Panc1 (cell line): ENCODE data around the gene LYZL2. TPM values are rescaled to one million over a fixed set of nuclear protein-coding genes. Genes with fewer than 3 reads are reported as not detected.

Source experiments
- ATAC-seq: fragments of 200-7000 bp; cut with Tn5 transposase; 2 replicates; pipeline ENCODE4 v1.9.1; 2020; ENCODE audit warnings: mild to moderate bottlenecking, moderate library complexity
- BruUV-seq: library from RNA; stranded (reverse); fragments of 400-500 nt; replicated peaks from 2 replicates; lab custom pipeline; 2021; lab: Mats Ljungman, UMichigan
- CTCF ChIA-PET: fragments of 300-600 bp; sonication (Branson Sonifier 250); formaldehyde crosslinking; loops from one replicate; lab custom pipeline; 2022; ENCODE audit warnings: antibody characterized with exemption; lab: Charles Lee
- POLR2A ChIA-PET: fragments of 300-600 bp; sonication (Branson Sonifier 250); formaldehyde crosslinking; loops from one replicate; lab custom pipeline; 2022; ENCODE audit warnings: antibody characterized with exemption; lab: Charles Lee
- DNase-seq: peaks from one replicate; pipeline ENCODE4 v3.0.0-alpha.2; 2010; ENCODE audit warnings: low read depth, low spot score
- H3K27ac ChIP-seq: 2 replicates; pipeline ENCODE4 v1.5.1; 2011; ENCODE audit warnings: mild to moderate bottlenecking, low read length, inconsistent platforms
- H3K27me3 ChIP-seq: fragments of 200-500 bp; sonication (Bioruptor generic); 2 replicates; pipeline ENCODE4 v1.6.0; 2014; ENCODE audit warnings: low read length, inconsistent platforms; ENCODE audit not compliant: control insufficient read depth, insufficient read depth
- H3K36me3 ChIP-seq: fragments of 200-500 bp; sonication (Bioruptor generic); 2 replicates; pipeline ENCODE4 v1.5.1; 2014; ENCODE audit warnings: inconsistent platforms, mild to moderate bottlenecking, low read length, moderate library complexity; ENCODE audit not compliant: control insufficient read depth, insufficient read depth
- H3K4me1 ChIP-seq: 2 replicates; pipeline ENCODE4 v1.5.1; 2011; ENCODE audit warnings: inconsistent platforms, mild to moderate bottlenecking, low read length, moderate library complexity; ENCODE audit not compliant: control insufficient read depth, insufficient read depth
- H3K4me3 ChIP-seq, 2 experiments: 2 replicates each; pipeline ENCODE4 v1.5.1; 2011 to 2012; ENCODE audit warnings: low read depth in 2 of 2, low read length in 2 of 2, mild to moderate bottlenecking in 2 of 2, inconsistent platforms in 1 of 2, moderate library complexity in 1 of 2
- H3K9me3 ChIP-seq: fragments of 200-500 bp; sonication (Bioruptor generic); 2 replicates; pipeline ENCODE4 v1.5.1; 2014; ENCODE audit warnings: low read depth, mild to moderate bottlenecking, inconsistent platforms, low read length, moderate library complexity; ENCODE audit not compliant: control insufficient read depth, insufficient read depth
- POLR2AphosphoS5 ChIP-seq: IDR thresholded peaks from 2 replicates; pipeline ENCODE4 v1.6.1; 2012; ENCODE audit warnings: mild to moderate bottlenecking, low read depth, low read length, moderate library complexity
- SIN3A ChIP-seq: IDR thresholded peaks from 2 replicates; pipeline ENCODE4 v1.6.1; 2012; ENCODE audit warnings: low read depth, mild to moderate bottlenecking, low read length, moderate library complexity, borderline replicate concordance; ENCODE audit not compliant: insufficient read depth
- TCF7L2 ChIP-seq: IDR thresholded peaks from 2 replicates; pipeline ENCODE4 v1.6.1; 2011; ENCODE audit warnings: mild to moderate bottlenecking, low read depth, low read length, inconsistent platforms
- in situ Hi-C: cut with HindIII; loops from 2 replicates; pipeline ENCODE4 v1.10.0; 2016; ENCODE audit warnings: low sequenced_read_pairs, low pct_unique_long_range_greater_than_20kb
- intact Hi-C: fragments of 100-400 bp; cut with micrococcal nuclease; formaldehyde crosslinking; loops from one replicate; pipeline ENCODE4 v1.10.0; 2022; ENCODE audit not compliant: unreplicated experiment
- total RNA-seq: library from RNA; stranded (reverse); gene quantifications from one replicate; pipeline ENCODE4 v1.2.1, GENCODE V29; 2021; ENCODE audit not compliant: unreplicated experiment
- TF ChIP-seq, protein P1 (sequence below), 2 experiments: IDR thresholded peaks; 2 replicates each; pipeline ENCODE4 v1.6.1; 2011 to 2012; ENCODE audit warnings: low read depth in 2 of 2, control low read depth in 1 of 2, low read length in 1 of 2, mild to moderate bottlenecking in 1 of 2, moderate library complexity in 1 of 2; ENCODE audit not compliant: insufficient read depth in 1 of 2
- TF ChIP-seq, protein P2 (sequence below): fragments of 450-650 bp; IDR thresholded peaks from 2 replicates; pipeline ENCODE4 v1.5.1; 2017; ENCODE audit warnings: mild to moderate bottlenecking

LYZL2 gene
- total RNA-seq, 1 experiment from 2014 or later, result not detected

DNA sequence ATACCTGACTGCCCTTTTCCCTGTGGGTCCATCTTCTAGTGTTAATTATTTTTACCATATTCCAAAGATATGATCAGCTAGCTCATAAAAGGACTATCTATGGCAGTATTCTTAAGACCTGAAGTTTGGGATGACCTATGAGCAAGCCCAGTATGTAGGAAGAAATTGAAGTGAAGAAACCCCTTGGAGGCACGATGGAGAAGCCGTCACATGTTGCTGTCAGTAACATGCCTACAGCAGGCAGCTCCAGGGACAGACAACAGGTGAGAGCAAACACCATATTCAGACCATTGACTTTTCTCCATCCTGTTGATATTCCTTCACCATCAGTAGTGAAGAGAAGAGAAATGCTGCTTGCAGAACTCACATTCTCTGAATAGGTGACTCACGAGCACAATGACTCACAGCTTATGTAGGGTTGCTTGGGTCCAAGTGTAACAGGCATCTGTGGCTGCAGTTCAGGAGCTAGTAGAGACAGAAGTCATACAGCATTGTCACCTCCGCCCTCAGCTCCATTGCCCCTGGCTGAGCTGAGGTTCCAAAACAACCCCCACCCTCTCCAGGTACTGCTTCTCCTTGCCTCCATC lies 8.4 kb upstream of the LYZL2 start:
- ChIA-PET POLR2A (no interaction called here), CTCF (no interaction called here)
- no peaks in the 10 kb centered on the region for H3K9me3 ChIP-seq
- in situ Hi-C loops (no loop called here), intact Hi-C loops (no loop called here)
- ATAC-seq (peak; percentile 91), DNase-seq (peak; percentile 59)
- H3K4me1 ChIP-seq, result no peaks in the 10 kb centered on the region
- no peak for TF ChIP-seq TCF7L2
- TF ChIP-seq POLR2AphosphoS5, result no peak
- TF ChIP-seq, protein P1, sequence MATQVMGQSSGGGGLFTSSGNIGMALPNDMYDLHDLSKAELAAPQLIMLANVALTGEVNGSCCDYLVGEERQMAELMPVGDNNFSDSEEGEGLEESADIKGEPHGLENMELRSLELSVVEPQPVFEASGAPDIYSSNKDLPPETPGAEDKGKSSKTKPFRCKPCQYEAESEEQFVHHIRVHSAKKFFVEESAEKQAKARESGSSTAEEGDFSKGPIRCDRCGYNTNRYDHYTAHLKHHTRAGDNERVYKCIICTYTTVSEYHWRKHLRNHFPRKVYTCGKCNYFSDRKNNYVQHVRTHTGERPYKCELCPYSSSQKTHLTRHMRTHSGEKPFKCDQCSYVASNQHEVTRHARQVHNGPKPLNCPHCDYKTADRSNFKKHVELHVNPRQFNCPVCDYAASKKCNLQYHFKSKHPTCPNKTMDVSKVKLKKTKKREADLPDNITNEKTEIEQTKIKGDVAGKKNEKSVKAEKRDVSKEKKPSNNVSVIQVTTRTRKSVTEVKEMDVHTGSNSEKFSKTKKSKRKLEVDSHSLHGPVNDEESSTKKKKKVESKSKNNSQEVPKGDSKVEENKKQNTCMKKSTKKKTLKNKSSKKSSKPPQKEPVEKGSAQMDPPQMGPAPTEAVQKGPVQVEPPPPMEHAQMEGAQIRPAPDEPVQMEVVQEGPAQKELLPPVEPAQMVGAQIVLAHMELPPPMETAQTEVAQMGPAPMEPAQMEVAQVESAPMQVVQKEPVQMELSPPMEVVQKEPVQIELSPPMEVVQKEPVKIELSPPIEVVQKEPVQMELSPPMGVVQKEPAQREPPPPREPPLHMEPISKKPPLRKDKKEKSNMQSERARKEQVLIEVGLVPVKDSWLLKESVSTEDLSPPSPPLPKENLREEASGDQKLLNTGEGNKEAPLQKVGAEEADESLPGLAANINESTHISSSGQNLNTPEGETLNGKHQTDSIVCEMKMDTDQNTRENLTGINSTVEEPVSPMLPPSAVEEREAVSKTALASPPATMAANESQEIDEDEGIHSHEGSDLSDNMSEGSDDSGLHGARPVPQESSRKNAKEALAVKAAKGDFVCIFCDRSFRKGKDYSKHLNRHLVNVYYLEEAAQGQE (IDR thresholded peaks at IDR 0.05; ENCODE audit: insufficient read depth in 1 of 2, low read depth in 2 of 2, low read length in 1 of 2), result no peak
- no peak for TF ChIP-seq SIN3A
- TF ChIP-seq, protein P2, sequence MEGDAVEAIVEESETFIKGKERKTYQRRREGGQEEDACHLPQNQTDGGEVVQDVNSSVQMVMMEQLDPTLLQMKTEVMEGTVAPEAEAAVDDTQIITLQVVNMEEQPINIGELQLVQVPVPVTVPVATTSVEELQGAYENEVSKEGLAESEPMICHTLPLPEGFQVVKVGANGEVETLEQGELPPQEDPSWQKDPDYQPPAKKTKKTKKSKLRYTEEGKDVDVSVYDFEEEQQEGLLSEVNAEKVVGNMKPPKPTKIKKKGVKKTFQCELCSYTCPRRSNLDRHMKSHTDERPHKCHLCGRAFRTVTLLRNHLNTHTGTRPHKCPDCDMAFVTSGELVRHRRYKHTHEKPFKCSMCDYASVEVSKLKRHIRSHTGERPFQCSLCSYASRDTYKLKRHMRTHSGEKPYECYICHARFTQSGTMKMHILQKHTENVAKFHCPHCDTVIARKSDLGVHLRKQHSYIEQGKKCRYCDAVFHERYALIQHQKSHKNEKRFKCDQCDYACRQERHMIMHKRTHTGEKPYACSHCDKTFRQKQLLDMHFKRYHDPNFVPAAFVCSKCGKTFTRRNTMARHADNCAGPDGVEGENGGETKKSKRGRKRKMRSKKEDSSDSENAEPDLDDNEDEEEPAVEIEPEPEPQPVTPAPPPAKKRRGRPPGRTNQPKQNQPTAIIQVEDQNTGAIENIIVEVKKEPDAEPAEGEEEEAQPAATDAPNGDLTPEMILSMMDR, result no peak
- no peak overlapping the region for H3K4me3 ChIP-seq
- H3K27me3 ChIP-seq, result no peaks in the 10 kb centered on the region
- BruUV-seq, result no TSS peak
- no peak overlapping the region for H3K27ac ChIP-seq
- no peaks in the 10 kb centered on the region for H3K36me3 ChIP-seq

DNA sequence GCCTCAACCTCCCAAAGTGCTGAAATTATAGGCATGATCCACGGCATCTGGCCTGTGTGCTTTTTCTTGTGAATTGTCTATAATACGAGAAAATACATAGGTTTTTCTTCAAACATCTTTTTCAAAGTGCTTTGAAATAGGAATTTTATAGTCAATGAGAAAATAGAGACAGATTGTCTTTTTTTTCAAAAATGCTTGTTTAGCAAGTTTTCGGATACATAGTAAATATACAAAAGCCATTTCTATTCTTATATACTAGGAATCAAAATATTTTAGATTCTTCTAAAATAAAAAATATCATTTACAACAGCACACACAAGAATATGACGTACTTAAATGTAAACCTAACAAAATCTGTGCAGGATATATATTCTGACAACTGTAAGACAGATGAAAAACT lies 1.6 kb upstream of the LYZL2 start:
- H3K9me3 ChIP-seq, result no peaks in the 10 kb centered on the region
- no peak for TF ChIP-seq SIN3A
- no peak for TF ChIP-seq TCF7L2
- TF ChIP-seq, protein P2, result no peak
- TF ChIP-seq POLR2AphosphoS5, result no peak
- TF ChIP-seq, protein P1 (IDR thresholded peaks at IDR 0.05; ENCODE audit: insufficient read depth in 1 of 2, low read depth in 2 of 2, low read length in 1 of 2), result no peak
- no peak for ATAC-seq
- H3K36me3 ChIP-seq, result no peaks in the 10 kb centered on the region
- no peak for DNase-seq
- intact Hi-C loops, result no loop called here
- H3K4me3 ChIP-seq, result no peak overlapping the region
- in situ Hi-C loops, result no loop called here
- CTCF ChIA-PET, result no interaction called here
- no peak overlapping the region for H3K27ac ChIP-seq
- POLR2A ChIA-PET, result interaction anchor here (0.7 kb wide), 1 partner anchor 79 kb away, joined by 12 read pairs; no protein-coding TSS in a partner anchor
- no peaks in the 10 kb centered on the region for H3K4me1 ChIP-seq
- H3K27me3 ChIP-seq, result no peaks in the 10 kb centered on the region
- BruUV-seq, result no TSS peak
